ENCODE measurements around the gene HUS1B. TPM values are rescaled to one million over a fixed set of nuclear protein-coding genes. Genes with fewer than 3 reads are reported as not detected.
"Not testable (repeated sequence)": the region's sequence is repeated elsewhere in the genome, so short reads cannot be mapped to it uniquely, and the experiment has no call there.

The HUS1B gene
- total and polyA plus RNA-seq, 2 experiments from 2014 or later, result 1.2 TPM; not detected in 1

DNA sequence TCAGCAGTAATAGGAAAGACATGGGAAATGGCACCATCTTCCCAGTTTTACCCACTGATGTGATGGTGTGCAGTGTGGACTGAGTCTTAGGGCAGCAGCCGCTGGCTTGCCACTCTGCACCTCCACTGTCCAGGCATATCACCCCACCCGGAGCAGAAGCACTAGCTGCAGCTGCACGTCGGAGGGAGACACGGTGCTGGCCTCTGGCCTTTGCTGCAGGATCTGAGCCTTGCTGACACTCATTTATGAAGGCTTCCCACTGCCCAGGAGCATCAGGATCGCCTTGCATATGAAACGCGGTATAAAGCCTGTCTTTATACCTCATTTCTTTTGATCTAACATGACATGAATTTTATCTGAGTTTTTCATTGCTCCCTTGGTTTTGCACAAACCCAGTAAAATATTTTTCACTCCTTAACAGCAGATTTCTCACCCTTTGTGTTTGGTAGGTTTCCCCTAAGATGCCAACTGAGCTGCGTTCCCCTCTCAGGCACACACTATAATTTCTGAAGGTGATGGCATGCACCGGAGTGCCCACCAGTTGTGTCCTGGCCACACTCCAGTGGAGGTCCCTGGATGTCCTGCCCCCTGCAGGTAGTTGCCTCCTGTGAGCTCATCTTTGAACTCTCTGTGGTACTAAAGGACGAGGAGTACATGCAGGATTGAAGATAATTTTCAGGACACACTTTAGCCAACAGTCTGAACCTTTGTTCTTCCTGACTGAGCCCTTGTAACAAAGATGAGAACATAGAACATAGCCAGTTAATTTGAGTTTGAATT lies 45.0 kb upstream of the HUS1B start:
- H3K4me1 ChIP-seq (ENCODE audit: low read depth), result no peaks in the 10 kb centered on the region

DNA sequence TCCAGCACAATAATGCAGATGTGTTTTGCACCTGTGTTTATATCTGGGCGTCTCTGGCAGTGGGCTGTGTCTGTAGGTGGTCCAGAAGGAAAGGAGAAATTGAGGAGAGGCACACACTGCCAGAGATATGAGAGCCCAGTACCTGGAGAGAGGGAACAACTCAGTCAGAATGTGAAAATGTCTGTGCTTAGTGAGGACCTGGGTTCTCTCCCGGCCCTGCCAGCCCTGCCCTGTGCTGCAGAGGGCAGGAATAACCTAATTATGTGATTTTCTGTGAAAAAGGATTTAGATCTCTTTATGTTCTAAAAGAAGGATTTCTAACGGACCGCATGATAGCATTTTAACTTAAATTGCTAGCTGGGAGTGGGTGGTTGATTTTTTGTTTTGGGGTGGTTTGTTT lies 44.3 kb upstream of the HUS1B start:
- Histone ChIP-seq H3K4me3 (no peak overlapping the region), H3K36me3 (no peaks in the 10 kb centered on the region), H3K9me3 (ENCODE audit: low read depth) (no peaks in the 10 kb centered on the region), H3K4me1 (ENCODE audit: low read depth) (no peaks in the 10 kb centered on the region), H3K27me3 (no peaks in the 10 kb centered on the region), H3K27ac (no peak overlapping the region)
- TF ChIP-seq, protein P1, sequence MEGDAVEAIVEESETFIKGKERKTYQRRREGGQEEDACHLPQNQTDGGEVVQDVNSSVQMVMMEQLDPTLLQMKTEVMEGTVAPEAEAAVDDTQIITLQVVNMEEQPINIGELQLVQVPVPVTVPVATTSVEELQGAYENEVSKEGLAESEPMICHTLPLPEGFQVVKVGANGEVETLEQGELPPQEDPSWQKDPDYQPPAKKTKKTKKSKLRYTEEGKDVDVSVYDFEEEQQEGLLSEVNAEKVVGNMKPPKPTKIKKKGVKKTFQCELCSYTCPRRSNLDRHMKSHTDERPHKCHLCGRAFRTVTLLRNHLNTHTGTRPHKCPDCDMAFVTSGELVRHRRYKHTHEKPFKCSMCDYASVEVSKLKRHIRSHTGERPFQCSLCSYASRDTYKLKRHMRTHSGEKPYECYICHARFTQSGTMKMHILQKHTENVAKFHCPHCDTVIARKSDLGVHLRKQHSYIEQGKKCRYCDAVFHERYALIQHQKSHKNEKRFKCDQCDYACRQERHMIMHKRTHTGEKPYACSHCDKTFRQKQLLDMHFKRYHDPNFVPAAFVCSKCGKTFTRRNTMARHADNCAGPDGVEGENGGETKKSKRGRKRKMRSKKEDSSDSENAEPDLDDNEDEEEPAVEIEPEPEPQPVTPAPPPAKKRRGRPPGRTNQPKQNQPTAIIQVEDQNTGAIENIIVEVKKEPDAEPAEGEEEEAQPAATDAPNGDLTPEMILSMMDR (IDR thresholded peaks at IDR 0.05; ENCODE audit: low read depth, low read length), result no peak
- no peak for DNase-seq (ENCODE audit: low read depth in 1 of 2, low spot score in 1 of 2)

More for the DNA sequence above, 45.0 kb upstream of the HUS1B start:
- Histone ChIP-seq H3K9me3 (ENCODE audit: low read depth) (no peaks in the 10 kb centered on the region), H3K27ac (no peak overlapping the region), H3K27me3 (no peaks in the 10 kb centered on the region), H3K4me3 (no peak overlapping the region), H3K36me3 (no peaks in the 10 kb centered on the region)
- TF ChIP-seq, protein P1 (IDR thresholded peaks at IDR 0.05; ENCODE audit: low read depth, low read length), result peak; percentile 17
- DNase-seq (ENCODE audit: low read depth in 1 of 2, low spot score in 1 of 2), result no peak

DNA sequence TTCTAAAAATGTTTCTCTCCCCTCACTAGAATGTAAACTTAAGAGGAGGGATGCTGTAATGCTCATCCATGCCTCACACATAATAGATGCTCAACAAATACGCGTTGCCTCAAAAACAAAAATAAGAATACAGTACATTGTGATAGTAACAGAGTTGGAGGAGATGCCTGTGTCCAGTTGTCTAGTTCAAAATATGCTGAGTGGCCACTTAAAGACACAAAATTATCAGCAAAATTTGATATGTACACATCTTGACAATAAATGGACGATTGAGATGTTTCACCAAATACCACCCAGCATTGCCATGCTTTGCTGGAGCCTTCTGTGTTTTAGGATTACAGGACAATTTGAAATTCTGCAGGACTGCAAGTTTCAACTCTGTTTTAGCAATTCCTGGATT lies 43.6 kb upstream of the HUS1B start:
- H3K27ac ChIP-seq, result no peak overlapping the region

DNA sequence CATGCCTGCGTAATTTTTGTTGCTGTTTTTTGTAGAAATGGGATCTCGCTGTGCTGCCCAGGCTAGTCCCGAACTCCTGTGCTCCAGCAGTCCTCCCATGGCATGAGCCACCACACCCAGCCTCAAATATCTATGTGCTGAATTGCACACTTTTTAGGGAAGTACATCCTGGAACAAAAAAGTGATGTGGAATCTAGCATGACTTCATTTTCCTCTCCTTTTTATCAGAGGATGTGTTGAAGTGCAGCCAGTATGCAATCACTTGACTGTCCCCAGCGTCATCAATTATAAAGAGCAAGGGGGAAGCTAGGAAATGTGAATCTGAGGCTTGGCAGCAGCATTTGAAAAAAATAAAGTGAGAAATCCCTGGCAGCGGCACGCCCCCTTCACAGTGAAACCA lies 42.4 kb upstream of the HUS1B start:
- no peak overlapping the region for H3K4me3 ChIP-seq
- no peaks in the 10 kb centered on the region for H3K4me1 ChIP-seq (ENCODE audit: low read depth)
- no peaks in the 10 kb centered on the region for H3K36me3 ChIP-seq
- no peaks in the 10 kb centered on the region for H3K27me3 ChIP-seq
- TF ChIP-seq, protein P1 (IDR thresholded peaks at IDR 0.05; ENCODE audit: low read depth, low read length), result no peak
- no peak overlapping the region for H3K27ac ChIP-seq
- peak in 1 of 2 donors; percentile 32 for DNase-seq (ENCODE audit: low read depth in 1 of 2, low spot score in 1 of 2)
- H3K9me3 ChIP-seq (ENCODE audit: low read depth), result no peaks in the 10 kb centered on the region

More for the DNA sequence above, 43.6 kb upstream of the HUS1B start:
- no peaks in the 10 kb centered on the region for H3K9me3 ChIP-seq (ENCODE audit: low read depth)
- DNase-seq (ENCODE audit: low read depth in 1 of 2, low spot score in 1 of 2), result no peak
- no peaks in the 10 kb centered on the region for H3K27me3 ChIP-seq
- TF ChIP-seq, protein P1 (IDR thresholded peaks at IDR 0.05; ENCODE audit: low read depth, low read length), result no peak
- no peaks in the 10 kb centered on the region for H3K36me3 ChIP-seq
- no peaks in the 10 kb centered on the region for H3K4me1 ChIP-seq (ENCODE audit: low read depth)
- H3K4me3 ChIP-seq, result no peak overlapping the region

DNA sequence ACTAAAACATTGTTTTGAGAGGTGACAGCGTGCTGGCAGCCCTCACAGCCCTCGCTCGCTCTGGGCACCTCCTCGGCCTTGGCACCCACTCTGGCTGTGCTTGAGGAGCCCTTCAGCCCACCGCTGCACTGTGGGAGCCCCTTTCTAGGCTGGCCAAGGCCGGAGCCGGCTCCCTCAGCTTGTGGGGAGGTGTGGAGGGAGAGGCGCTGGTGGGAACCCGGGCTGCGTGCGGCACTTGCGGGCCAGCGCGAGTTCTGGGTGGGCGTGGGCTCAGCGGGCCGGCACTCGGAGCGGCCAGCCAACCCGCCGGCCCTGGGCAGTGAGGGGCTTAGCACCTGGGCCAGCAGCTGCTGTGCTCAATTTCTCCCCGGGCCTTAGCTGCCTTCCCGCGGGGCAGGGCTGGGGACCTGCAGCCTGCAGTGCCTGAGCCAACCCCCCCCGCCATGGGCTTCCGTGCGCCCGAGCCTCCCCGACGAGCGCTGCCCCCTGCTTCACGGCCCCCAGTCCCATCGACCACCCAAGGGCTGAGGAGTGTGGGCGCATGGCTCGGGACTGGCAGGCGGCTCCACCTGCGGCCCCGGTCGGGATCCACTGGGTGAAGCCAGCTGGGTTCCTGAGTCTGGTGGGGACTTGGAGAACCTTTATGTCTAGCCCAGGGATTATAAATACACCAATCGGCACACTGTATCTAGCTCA lies 37.7 kb upstream of the HUS1B start:
- H3K4me3 ChIP-seq; H3K9me3 ChIP-seq (ENCODE audit: low read depth); DNase-seq (ENCODE audit: low read depth in 1 of 2, low spot score in 1 of 2): not testable (repeated sequence)

DNA sequence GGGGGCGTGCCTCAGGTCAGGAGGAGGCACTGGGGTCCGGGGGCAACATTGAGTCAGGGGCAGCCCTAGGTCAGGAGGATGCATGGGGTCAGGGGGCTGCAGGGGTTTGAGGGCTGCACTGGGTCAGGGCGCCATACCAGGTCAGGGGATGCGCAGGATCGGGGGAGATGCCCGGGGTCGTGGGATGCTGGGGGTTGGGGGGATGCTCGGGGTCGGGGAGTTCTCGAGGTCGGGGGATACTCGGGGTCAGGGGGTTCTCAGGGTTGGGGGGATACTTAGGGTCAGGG lies 36.8 kb upstream of the HUS1B start:
- H3K27ac ChIP-seq, result no peak overlapping the region
- TF ChIP-seq, protein P1 (IDR thresholded peaks at IDR 0.05; ENCODE audit: low read depth, low read length), result no peak
- no peaks in the 10 kb centered on the region for H3K36me3 ChIP-seq
- no peaks in the 10 kb centered on the region for H3K9me3 ChIP-seq (ENCODE audit: low read depth)
- no peak for DNase-seq (ENCODE audit: low read depth in 1 of 2, low spot score in 1 of 2)
- H3K4me1 ChIP-seq (ENCODE audit: low read depth), result peaks cover 4% of the 10 kb centered on the region
- peak overlapping the region; percentile 51 for H3K4me3 ChIP-seq
- no peaks in the 10 kb centered on the region for H3K27me3 ChIP-seq

More for the DNA sequence above, 37.7 kb upstream of the HUS1B start:
- not testable (repeated sequence) for H3K27me3 ChIP-seq; H3K36me3 ChIP-seq; H3K4me1 ChIP-seq (ENCODE audit: low read depth); H3K27ac ChIP-seq

All from cardiac muscle cell (in vitro differentiated cells and primary cell).